ENCODE measurements around the gene LGALS8. TPM values are rescaled to one million over a fixed set of nuclear protein-coding genes. Genes with fewer than 3 reads are reported as not detected.
A peak's percentile ranks its signal among the peaks of the same experiment; 100 is the strongest.

Gene LGALS8
- total and polyA plus RNA-seq, 2 of the 4 experiments (the other 2 are of a cell fraction): 41.3 to 57.7 TPM

DNA sequence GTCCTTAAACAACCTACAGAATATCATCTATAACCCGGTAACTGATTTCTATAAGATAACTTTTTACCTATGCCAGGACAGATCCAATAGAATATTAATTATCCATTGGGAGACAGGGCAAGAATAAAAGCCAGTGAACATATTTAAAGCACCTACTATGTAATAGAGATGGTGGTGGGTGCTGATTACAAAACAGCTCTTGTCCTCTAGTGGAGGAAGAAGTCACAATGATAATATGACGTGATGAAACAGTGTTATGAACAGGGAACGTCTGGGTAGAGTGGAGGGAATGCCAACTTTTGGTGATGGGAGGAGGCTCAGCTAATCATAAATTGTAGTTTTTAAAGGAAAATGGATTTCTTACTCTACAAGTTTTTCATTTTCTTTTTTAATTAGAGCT, 2.3 kb downstream of the LGALS8 start:
- Histone ChIP-seq H2BK5ac (ENCODE audit: low read depth, low read length, poor library complexity, severe bottlenecking) (no peak overlapping the region), H3K9me1 (ENCODE audit: insufficient read depth, low read length) (peaks cover 3% of the 10 kb centered on the region; the same call in 1 of the 2 replicates), H4K20me1 (ENCODE audit: insufficient read depth, low read length) (no peaks in the 10 kb centered on the region), H3K4me3 (ENCODE audit: insufficient read depth, low read depth, low read length) (no peak overlapping the region), H3K4ac (ENCODE audit: low read depth, low read length) (no peak overlapping the region), H3K36me3 (ENCODE audit: control insufficient read depth, insufficient read depth, low read length) (0 out of 2 replicates have a peak, but pooled peaks cover 1% of the 10 kb centered on the region), H4K91ac (ENCODE audit: insufficient read depth, low read depth, low read length) (no peak overlapping the region), H3K9ac (ENCODE audit: low read depth, low read length) (no peak overlapping the region), H2AFZ (replicated peaks; ENCODE audit: low read length, poor library complexity) (no peak overlapping the region), H3K4me1 (ENCODE audit: control insufficient read depth, insufficient read depth, low read length) (peaks cover 8% of the 10 kb centered on the region), H2AK5ac (ENCODE audit: low read depth, low read length) (no peak overlapping the region), H4K5ac (ENCODE audit: low read depth, low read length) (no peak overlapping the region), H2AK9ac (replicated peaks; ENCODE audit: low read depth, low read length, poor library complexity) (no peak overlapping the region), H3K18ac (ENCODE audit: low read depth, low read length) (no peak overlapping the region), H3K23ac (ENCODE audit: low read depth, low read length) (no peak overlapping the region), H4K8ac (ENCODE audit: low read depth in 2 of 2, low read length in 2 of 2) (no peak overlapping the region), H2BK20ac (ENCODE audit: low read depth, low read length) (no peak overlapping the region), H2BK120ac (ENCODE audit: low read depth, low read length) (no peak overlapping the region), H3K27me3 (ENCODE audit: control insufficient read depth, insufficient read depth, low read length) (no peaks in the 10 kb centered on the region), H3K27ac (ENCODE audit: insufficient read depth, low read length) (no peak overlapping the region), H3K4me2 (ENCODE audit: low read depth, low read length) (no peak overlapping the region), H2BK15ac (ENCODE audit: low read depth, low read length) (no peak overlapping the region), H3K9me3 (ENCODE audit: control insufficient read depth, insufficient read depth, low read length) (no peaks in the 10 kb centered on the region), H3K56ac (ENCODE audit: extremely low read depth, insufficient read depth, low read length) (no peak overlapping the region), H3K14ac (replicated peaks; ENCODE audit: low read depth, low read length) (no peak overlapping the region), H3K79me1 (ENCODE audit: low read depth in 1 of 2, low read length in 2 of 2) (peaks cover 4 to 8% of the 10 kb centered on the region in 2 experiments; a peak in 3 of 4 replicates)
- in situ Hi-C loops (cut with MboI; ENCODE audit: low sequenced_read_pairs): no loop called here
- ATAC-seq (ENCODE audit: low read depth) (no peak), DNase-seq (no peak)
- dilution Hi-C loops (cut with HindIII; ENCODE audit: low sequenced_read_pairs, unreplicated experiment): no loop called here
- no TSS peak for BruUV-seq (replicated peaks)
- CTCF ChIA-PET: no interaction called here
- POLR2A ChIA-PET (ENCODE audit: unreplicated experiment): no interaction called here
- no CpG with 5 or more reads among the region's 3 CpGs for WGBS, 2 experiments (ENCODE audit: extremely low coverage in 2 of 2, insufficient read length in 1 of 2)
- intact Hi-C loops (cut with micrococcal nuclease): no loop called here
- no peak for TF ChIP-seq MAFK (IDR thresholded peaks at IDR 0.05; ENCODE audit: low read depth, low read length)
- TF ChIP-seq CEBPB (IDR thresholded peaks at IDR 0.05; ENCODE audit: low read depth, low read length): peak; percentile 60

All from IMR-90 (cell line).